NOMO-1 (cell line): ENCODE measurements around the gene PXYLP1.
A peak's percentile ranks its signal among the peaks of the same experiment; 100 is the strongest.

ENCODE experiments used
- DNase-seq, 2 experiments: peaks; one replicate each; lab custom pipeline; 2025; ENCODE audit not compliant: unreplicated experiment in 2 of 2; lab: John Stamatoyannopoulos, UW

PXYLP1 gene

GRCh38 chr3:141248064-141248463, 16.4 kb downstream of the PXYLP1 start:
- no peak for DNase-seq

GRCh38 chr3:141249041-141249440, 17.4 kb downstream of the PXYLP1 start:
- DNase-seq = no peak

- no peak for DNase-seq
These were observed 18.7 kb downstream of the PXYLP1 start for GRCh38 chr3:141250342-141250741.

GRCh38 chr3:141250828-141251227, 19.2 kb downstream of the PXYLP1 start:
- DNase-seq = no peak

GRCh38 chr3:141253326-141253725, 21.7 kb downstream of the PXYLP1 start:
- DNase-seq = no peak

GRCh38 chr3:141253811-141254210, 22.2 kb downstream of the PXYLP1 start:
- no peak for DNase-seq

GRCh38 chr3:141255137-141255845, 23.7 kb downstream of the PXYLP1 start:
- no peak for DNase-seq

- DNase-seq = peak; percentile 32 to 59
These were observed 24.2 kb downstream of the PXYLP1 start for GRCh38 chr3:141255846-141256261.

- no peak for DNase-seq
These were observed 25.2 kb downstream of the PXYLP1 start for GRCh38 chr3:141256820-141257219.

GRCh38 chr3:141257961-141258360, 26.3 kb downstream of the PXYLP1 start:
- no peak for DNase-seq

- DNase-seq = no peak
These were observed 27.3 kb downstream of the PXYLP1 start for GRCh38 chr3:141258973-141259372.

- no peak for DNase-seq
These were observed 28.4 kb downstream of the PXYLP1 start for GRCh38 chr3:141259821-141260629.

- no peak for DNase-seq
These were observed 29.0 kb downstream of the PXYLP1 start for GRCh38 chr3:141260630-141260927.

GRCh38 chr3:141261472-141262307, 30.1 kb downstream of the PXYLP1 start:
- peak in 1 of 2 experiments; percentile 37 for DNase-seq

- no peak for DNase-seq
These were observed 30.7 kb downstream of the PXYLP1 start for GRCh38 chr3:141262308-141262705.

GRCh38 chr3:141266186-141266585, 34.6 kb downstream of the PXYLP1 start:
- DNase-seq = no peak

GRCh38 chr3:141266797-141267555, 35.4 kb downstream of the PXYLP1 start:
- no peak for DNase-seq

GRCh38 chr3:141267629-141268028, 36.0 kb downstream of the PXYLP1 start:
- no peak for DNase-seq

- DNase-seq = no peak
These were observed 36.7 kb downstream of the PXYLP1 start for GRCh38 chr3:141268306-141268705.

- no peak for DNase-seq
These were observed 37.2 kb downstream of the PXYLP1 start for GRCh38 chr3:141268791-141269190.

GRCh38 chr3:141269961-141270360, 38.3 kb downstream of the PXYLP1 start:
- no peak for DNase-seq
